NCI-H774 (cell line): ENCODE results near the gene INO80.
A peak's percentile ranks its signal among the peaks of the same experiment; 100 is the strongest.
"Not testable (repeated sequence)": the region's sequence is repeated elsewhere in the genome, so short reads cannot be mapped to it uniquely, and the experiment has no call there.

Experiments
- DNase-seq: peaks from one replicate; lab custom pipeline; 2025; lab: John Stamatoyannopoulos, UW

The INO80 gene

GRCh38 chr15:40962317-40962716 is 153.8 kb downstream of the INO80 start:
- not testable (repeated sequence) for DNase-seq

DNA sequence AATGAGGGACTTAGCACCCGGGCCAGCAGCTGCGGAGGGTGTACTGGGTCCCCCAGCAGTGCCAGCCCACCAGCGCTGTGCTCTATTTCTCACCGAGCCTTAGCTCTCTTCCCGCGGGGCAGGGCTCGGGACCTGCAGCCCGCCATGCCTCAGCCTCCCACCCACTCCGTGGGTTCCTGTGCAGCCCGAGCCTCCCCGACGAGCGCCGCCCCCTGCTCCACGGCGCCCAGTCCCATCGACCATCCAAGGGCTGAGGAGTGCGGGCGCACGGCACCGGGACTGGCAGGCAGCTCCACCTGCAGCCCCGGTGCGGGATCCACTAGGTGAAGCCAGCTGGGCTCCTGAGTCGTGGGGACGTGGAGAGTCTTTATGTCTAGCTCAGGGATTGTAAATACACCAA is 154.3 kb downstream of the INO80 start:
- not testable (repeated sequence) for DNase-seq

DNA sequence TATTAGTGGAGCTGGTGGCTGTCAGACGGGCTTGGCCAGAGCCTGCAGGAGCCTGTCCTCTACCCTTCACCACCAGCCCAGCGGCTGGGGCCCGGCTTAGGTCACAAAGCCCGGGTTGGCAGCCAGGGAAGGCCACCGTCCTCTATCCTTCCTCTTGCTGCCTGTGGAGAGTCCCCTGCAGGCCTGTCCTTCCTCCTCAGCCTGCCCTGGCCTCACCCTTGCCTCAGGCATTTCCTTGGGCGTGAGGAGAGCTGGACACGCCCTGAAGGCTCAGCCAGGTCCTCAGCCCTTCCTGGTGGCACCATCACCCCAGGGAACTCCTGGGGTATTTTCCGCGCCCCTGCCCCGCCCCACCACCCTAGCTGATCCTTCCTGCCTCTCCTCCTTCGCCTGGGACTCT is 155.2 kb downstream of the INO80 start:
- no peak for DNase-seq

DNA sequence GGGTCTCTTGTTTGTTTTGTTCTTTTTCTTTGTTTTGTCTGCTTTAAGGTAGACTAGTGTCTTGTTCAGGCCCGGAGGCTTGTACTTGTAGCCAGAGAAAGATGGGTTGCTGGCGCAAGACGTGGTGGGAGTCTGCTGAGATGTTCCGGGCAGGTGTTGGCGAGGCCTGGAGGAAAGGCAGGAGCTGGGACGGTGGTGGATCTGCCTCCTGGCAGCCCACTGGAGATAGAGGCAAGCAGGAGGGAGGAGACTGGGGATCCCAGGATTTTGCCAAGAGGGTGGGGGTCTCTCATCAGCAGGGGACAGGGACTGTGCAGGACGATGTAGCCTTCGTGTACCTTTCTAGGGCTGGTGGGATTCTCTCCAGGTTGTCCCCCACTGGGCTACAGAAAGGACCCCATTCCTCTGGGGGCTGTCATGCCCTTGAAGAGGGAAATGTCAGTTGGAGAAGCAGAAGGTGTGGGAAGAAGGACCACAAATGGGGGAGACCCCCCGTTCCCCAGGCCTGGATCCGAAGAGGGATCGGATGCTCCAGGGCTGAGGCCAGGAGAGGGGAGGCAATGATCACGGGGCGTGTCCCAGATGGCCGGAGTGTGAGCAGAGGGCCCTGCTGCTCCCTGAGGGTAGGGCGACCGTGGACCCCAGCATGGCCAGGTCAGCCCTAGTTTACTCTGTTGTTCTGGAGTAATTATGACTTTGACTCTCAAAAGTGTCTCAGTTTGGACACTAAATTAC is 155.8 kb downstream of the INO80 start:
- DNase-seq: no peak

- DNase-seq: no peak
Observed at GRCh38 chr15:40959331-40960141, 156.5 kb downstream of the INO80 start.

DNA sequence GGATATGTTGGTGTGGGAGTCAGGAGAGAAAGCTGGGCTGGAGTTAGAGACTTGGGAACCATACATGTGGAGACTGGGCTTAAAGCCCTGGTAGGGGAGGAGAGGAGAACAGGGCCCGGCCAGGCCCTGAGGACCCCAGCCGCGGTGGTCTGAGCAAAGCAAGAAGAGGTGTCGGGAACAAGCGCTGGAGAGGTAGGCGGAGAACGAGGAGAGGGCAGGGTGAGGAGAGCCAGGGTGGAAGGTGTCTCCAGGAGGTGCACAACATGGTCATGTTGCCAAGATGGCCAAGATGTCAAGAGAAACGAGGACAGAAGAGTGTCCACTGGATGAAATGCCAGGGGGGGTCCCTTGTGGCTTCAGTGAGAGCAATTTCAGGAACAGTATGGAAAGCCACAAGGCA is 157.4 kb downstream of the INO80 start:
- DNase-seq: no peak

DNA sequence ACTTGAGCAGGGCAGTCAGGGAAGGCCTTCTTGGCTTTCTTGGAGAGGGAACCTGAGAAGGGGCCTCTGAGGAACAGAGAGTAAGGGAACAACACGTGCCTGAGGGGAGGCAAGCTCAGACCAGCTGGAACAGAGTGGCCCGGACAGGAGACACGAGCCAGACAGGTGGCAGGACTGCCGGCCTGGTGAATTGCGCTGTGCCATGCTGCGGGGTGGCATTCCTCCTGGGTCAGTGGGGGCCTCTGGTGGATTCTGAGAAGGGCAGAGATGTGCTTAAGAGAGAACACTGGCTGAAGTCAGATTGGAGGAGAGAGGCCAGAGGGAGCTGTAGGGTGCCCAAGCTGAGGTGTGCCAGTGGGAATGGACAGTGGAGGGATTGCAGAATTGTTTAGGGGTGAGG is 157.9 kb downstream of the INO80 start:
- DNase-seq: no peak

GRCh38 chr15:40957581-40958051 is 158.5 kb downstream of the INO80 start:
- DNase-seq: peak; percentile 55

- no peak for DNase-seq
Observed at GRCh38 chr15:40957041-40957555, 159.0 kb downstream of the INO80 start.

DNA sequence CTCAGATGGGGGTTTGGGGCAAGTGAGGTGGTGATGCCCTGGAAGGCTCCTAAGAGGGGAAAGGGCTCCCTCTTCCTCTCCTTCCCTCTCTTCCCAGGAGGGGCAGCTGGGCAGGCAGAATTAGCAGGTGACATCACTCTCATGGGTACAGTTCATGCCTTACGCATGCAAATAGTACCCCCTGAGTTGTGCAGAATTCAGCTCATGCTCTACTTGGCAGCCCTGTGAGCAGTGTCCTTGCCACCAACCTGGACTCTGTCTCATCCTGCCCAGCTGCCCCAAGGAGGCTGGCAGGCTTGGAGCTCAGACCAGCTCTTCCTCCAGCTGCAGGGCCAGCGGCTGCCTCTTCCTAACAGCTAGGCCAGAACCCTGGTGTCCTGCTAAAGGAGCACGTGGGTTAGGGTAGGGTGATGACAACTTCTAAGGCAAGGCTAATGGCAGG is 159.5 kb downstream of the INO80 start:
- DNase-seq: no peak

DNA sequence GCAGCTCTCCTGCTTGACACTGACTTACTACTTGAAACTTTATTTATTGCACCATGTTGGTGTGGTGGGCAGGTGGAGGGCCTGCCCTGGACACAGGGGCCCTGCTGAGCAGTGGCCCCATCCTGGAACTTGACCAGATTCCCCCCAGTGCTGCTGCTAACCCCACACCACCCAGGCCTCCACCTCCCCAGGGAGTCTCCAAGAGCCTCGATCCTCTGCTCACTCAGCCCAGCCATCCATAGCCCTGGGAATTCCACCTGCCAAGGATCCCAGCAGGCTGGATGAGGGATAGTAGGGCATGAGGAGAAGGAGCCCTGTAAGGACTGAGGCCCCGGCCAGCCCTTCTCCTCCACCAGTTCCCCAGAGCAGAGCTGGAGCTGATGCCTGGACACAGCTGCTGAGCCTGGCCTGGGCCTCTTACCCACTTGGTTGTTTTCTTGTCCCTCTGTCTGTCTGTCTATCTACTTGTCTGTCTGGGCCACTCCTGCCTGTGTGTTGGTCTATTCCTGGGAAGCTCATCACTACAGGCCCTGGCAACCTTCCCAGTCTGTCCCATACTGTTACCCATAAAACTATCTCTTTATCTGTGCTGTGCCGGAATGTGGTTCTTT is 160.0 kb downstream of the INO80 start:
- no peak for DNase-seq

- DNase-seq: no peak
Observed at GRCh38 chr15:40955141-40955903, 160.8 kb downstream of the INO80 start.

DNA sequence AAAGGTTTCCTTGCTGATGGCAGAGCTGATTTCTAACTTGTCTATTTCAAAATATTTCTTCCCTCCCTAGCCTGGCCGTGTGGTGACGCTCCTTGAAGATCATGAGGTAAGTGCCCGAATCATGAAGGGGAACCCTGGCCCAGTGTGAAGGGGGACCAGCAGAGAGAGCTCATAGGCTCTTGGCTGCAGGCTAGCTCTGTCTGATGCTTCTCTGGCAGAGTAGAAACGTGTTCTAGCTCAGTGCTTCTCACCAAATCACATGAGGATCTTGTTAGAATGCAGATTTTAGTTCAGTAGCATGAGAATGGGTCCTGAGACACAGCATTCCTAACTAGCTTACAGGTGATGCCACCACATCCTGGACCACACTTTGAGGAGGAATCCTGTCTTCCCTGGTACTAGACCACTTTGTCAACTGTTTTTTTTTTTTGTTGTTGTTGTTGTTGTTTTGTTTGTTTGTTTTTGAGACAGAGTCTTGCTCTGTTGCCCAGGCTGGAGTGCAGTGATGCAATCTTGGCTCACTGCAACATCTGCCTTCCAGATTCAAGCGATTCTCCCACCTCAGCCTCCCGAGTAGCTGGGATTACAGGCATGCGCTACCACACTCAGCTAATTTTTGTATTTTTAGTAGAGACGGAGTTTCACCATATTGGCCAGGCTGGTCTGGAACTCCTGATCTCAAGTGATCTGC is 161.8 kb downstream of the INO80 start:
- not testable (repeated sequence) for DNase-seq

DNA sequence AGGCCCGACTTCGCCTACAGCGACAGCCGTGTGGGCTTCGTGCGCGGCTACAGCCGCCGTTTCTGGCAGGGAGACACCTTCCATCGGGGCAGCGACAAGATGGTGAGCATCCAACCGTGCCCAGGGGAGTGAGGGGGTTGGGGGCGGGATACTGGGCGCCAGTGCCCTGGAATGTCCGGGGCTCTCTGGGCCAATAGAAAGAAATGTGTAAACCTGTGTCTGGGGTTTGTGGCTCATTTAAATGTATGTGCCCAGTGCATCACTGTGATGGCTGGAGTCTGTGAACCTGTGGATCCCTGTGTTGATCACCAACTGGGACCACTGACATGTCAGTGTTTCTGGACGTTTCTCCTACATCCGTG is 162.4 kb downstream of the INO80 start:
- DNase-seq: no peak

- DNase-seq: peak; percentile 94
Observed at GRCh38 chr15:40952901-40953712, 163.0 kb downstream of the INO80 start, which contains the start of gene CHAC1. CHAC1 (plus strand) TSS chr15:40953471; CDS start chr15:40953584, 113 bp downstream.

GRCh38 chr15:40952301-40952900 is 163.7 kb downstream of the INO80 start:
- DNase-seq: no peak

DNA sequence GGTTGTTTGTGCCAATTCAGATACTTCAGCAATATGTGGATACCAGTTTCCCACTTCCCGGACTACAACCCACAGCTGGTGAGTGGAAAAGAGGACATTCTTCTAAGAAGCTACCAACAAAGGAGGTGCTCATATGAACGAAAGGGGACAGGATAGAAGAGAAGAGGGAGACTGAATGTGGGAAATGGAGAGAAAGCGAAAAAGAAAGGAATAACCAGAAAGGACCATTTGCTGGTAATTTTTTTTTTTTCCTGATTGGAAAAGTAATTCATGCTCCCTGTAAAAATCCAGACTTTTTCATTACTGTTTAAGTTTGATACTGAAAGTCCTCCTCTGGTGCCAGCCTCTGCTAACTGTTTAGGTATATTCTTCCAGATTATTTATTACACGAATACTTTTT is 164.3 kb downstream of the INO80 start:
- DNase-seq: no peak

DNA sequence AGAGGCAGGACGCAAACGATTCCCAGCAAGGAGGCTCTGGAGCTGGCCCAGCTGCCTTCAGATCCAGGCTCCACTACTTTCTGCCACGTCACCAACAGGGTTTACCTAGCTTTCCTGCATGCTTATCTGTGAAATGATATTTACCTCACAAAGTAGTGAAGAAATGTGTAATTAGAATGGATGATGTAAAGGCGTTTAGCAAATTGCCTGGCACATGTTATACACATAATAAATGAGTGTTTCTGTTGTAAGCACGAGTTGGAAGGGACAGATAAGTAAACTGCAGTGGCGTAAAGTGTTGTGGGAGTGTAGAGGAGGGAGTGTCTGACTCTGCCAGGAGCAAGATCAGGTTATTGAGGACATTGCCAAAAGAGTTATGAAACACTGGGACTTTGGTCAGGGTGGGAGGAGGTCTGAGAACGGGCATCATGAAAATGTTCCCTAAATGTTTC is 166.3 kb downstream of the INO80 start:
- no peak for DNase-seq

- no peak for DNase-seq
Observed at GRCh38 chr15:40948706-40949473, 167.2 kb downstream of the INO80 start.
